GM21515 (cell line): Measurements from ENCODE around the gene FAM3A.

Experiments used
- ATAC-seq: cut with Tn5 transposase; IDR thresholded peaks from one replicate; pipeline ENCODE4 v1.9.1; 2021; ENCODE audit not compliant: unreplicated experiment

FAM3A gene

GRCh38 chrX:154483325-154483724 is 32.7 kb downstream of the FAM3A start:
- ATAC-seq = no peak

DNA sequence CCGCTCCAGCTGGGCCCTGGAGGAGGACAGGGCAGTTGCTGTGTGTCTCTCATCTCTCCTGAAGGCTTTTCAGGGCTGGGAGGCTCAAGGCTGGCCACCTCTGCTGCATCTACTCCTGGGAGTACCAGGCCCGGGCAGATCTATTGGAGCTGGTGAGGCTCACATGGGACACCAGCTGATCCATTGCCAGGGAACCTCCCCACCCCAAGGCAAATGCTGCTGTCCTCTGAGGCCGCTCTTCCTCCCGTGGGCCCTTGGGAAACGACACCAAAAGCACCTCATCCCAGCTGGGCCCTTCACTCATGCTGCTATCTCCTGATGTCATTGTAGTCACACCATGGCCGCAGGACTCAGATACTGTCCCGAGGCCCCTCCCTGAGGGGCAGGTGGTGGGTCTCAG is 33.2 kb downstream of the FAM3A start:
- no peak for ATAC-seq

- ATAC-seq = no peak
These were observed 34.0 kb downstream of the FAM3A start for GRCh38 chrX:154481911-154482601.

GRCh38 chrX:154481195-154481594 is 34.8 kb downstream of the FAM3A start:
- no peak for ATAC-seq

DNA sequence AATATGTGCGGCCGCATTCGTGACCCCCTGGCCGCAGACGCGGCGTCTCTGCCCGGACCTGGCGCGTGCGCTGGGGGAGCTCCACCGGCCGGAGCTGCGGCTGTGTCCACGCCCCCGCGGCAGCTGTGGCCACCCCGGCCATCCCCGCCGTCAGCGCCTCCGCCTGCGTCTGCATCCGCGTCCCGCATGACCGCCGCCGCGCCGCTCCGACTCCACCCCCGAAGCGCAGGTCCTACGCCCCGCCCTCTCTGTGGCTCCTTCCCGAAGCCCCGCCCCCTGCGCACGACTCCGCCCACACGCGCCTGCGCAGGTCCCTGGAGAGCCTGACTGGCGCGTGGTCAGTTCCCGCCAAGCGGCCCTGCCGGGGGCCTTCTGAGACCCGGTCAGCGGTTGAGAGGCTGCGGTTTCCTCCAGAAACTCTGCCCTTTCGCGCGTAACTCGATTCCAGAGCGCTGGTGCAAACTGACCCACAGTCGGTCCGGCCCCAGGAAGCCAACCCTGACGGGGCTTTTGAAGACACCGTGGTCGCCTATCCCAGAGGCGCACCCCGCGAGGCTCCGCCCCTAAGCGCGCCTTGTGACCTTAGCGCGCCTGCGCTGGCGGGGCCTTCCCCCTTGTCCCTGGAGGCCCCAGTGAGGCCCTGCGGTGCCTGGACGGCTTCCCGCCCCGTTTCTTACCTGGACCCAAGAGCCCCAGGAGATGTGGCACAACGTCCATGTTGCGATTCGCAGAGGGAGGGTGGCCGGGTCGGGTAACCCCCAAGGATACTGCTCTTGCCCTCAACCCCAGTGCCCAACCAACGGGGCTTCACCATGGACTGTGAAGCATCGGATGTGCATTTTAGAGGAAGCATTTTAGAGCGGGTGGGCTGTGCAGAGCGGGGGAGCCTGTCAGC is 37.1 kb downstream of the FAM3A start, which contains the start of gene LAGE3:
Gene LAGE3, minus strand, starts transcription at position 554 of the 895 bp plus-strand sequence. Its CDS starts 366 bp downstream, at position 188.
- ATAC-seq = peak; percentile 83

DNA sequence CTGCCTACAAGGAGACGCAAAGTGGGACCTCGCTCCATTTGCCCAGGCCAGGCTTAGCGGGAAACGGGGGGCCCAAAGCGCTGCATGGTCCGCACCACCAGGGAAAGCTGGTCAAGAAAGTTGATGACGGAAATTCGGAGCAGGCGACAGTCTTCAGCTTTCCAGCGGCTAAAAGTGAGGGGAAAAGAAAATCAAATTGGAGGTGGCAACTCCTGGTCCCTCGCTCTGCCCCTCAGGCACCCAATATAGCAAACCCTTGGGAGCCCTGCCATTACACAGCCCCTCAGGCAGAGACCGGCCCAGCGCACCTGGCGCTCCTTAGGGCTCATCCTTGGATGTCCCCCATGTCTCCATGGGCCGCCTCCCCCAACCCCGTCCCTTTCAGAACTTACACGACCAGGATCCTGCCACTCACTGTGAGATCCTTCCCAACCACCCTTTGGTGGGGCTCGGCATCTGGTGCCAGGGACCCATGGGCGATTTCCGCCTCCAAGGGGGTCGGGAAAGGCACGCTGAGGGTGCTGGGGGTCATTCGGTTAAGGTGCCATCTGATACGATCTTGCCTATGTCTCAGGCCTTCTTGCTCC is 38.0 kb downstream of the FAM3A start:
- ATAC-seq = no peak

- ATAC-seq = no peak
These were observed 39.2 kb downstream of the FAM3A start for GRCh38 chrX:154476821-154477220.

DNA sequence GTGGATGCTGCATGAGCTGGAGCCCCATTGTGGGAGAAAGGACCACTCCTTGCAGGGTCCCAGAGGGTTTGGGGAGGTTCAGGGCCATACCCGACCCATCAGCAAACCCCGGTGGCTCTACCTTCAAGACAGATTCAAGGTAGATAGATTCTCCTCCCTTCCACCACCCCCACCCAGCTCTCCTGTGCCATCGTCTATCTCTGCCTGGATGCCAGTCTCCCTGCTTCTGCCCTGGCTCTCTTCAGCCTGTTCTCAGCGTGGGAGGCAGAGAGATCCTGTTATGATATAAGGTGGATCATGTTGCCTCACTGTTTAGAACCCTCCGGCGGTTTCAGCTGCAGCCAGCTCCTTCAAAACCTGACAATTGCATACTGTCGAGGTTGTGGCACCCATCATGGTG is 42.3 kb downstream of the FAM3A start:
- no peak for ATAC-seq

GRCh38 chrX:154472685-154473632 is 43.1 kb downstream of the FAM3A start:
- no peak for ATAC-seq

- no peak for ATAC-seq
These were observed 44.0 kb downstream of the FAM3A start for GRCh38 chrX:154471839-154472684.

- ATAC-seq = no peak
These were observed 45.0 kb downstream of the FAM3A start for GRCh38 chrX:154470914-154471568.

- ATAC-seq = no peak
These were observed 45.6 kb downstream of the FAM3A start for GRCh38 chrX:154470434-154470833.

DNA sequence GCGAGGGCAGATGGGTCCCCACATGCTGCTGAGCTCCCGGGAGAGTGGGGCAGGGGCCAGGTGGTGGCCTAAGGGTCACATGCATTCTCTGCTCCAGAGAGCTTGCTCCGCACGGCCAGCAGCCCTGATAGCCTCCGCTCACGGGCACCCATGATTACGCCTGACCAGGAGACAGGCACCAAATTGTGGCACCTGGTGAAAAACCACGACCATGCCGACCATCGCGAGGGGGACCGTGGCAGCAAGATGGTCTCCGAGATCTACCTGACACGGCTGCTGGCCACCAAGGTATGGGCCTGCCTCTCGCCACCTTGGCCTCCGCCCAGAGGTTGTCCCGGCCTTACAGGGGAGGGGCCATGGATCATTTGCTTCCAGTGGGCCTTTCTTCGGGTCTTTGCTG is 46.2 kb downstream of the FAM3A start:
- no peak for ATAC-seq

- ATAC-seq = no peak
These were observed 46.9 kb downstream of the FAM3A start for GRCh38 chrX:154469114-154469513.

DNA sequence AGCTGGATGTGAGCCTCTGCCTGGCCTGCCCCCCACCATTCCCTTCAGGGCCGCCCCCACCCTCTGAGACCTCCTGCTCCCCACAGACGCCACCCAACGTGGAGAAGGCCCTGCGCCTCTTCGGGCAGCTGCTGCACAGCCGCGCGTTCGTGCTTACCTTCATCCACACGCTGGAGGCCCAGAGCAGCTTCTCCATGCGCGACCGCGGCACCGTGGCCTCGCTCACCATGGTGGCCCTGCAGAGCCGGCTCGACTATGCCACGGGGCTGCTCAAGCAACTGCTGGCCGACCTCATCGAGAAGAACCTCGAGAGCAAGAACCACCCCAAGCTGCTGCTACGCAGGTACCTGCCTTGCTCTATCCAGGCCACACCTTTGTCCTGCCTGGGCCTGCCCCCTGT is 47.8 kb downstream of the FAM3A start:
- ATAC-seq = no peak

- no peak for ATAC-seq
These were observed 48.5 kb downstream of the FAM3A start for GRCh38 chrX:154467556-154467955.

DNA sequence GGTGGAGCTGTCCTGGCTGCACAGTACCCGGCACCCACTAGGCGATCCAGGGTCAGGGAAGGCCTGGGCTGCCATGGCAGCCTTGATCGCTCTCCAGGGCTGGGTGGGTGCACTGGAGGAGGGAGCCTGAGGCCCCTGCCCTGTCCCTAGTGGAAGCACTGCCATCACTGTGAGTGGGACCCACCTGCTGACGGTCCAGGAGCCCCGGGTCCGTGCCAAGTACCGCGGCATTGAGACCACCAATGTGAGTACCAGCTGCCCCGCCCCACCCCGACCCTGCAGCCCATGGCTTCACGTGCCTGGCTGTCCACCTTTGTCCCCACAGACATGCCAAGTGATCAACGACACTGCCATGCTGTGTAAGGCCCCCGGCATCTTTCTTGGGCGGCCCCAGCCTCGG is 49.1 kb downstream of the FAM3A start:
- no peak for ATAC-seq

- no peak for ATAC-seq
These were observed 50.0 kb downstream of the FAM3A start for GRCh38 chrX:154466036-154466435.

DNA sequence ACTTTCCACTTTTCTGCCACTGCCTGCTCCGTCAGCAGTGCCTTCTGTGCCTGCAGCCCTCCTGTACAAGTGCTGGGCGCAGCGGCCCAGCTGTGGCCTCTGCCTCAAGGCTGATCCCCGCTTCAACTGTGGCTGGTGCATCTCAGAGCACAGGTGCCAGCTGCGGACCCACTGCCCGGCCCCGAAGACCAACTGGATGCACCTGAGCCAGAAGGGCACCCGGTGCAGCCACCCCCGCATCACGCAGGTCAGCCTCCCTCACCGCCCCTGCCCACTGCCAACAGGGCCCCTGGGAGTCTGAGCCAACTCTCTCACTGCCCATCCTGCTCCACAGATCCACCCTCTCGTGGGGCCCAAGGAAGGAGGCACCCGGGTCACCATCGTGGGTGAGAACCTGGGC is 50.4 kb downstream of the FAM3A start:
- no peak for ATAC-seq
